ENCODE measurements around the gene HLA-G. TPM values are rescaled to one million over a fixed set of nuclear protein-coding genes. Genes with fewer than 3 reads are reported as not detected.

The HLA-G gene
- total RNA-seq, 1 experiment from 2014 or later: 0.50 TPM

DNA sequence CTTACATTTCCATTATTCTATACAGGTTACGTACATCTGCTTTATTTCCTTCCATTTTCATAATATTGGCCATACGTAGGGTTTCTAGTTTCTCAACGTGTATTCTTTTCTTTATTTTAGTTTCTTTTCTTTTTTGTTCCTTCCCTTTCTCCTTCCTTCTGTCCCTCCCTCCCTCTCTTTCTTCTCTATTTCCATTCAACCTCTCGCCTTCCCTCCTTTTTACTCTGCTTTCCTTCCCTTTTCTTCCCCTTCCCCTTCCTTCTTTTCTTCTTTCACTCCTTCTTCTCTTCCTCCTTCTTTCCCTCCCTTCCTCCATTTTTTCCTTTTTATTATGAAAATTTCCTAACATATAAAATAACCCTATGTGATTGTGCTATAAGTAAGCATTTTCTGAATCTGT, 8.7 kb upstream of the HLA-G start:
- intact Hi-C loops (cut with micrococcal nuclease; ENCODE audit: unreplicated experiment): no loop called here
- POLR2A ChIA-PET (ENCODE audit: unreplicated experiment): no interaction called here
- Histone ChIP-seq H3K4me2 (no peak overlapping the region), H2AFZ (no peak overlapping the region), H3K4me1 (replicated peaks; ENCODE audit: insufficient read depth) (peaks cover 4% of the 10 kb centered on the region), H3K27me3 (ENCODE audit: insufficient read depth, low read depth) (peaks cover 11% of the 10 kb centered on the region; the same call in 1 of the 2 replicates), H3K4me3 (no peak overlapping the region), H3K79me2 (ENCODE audit: low read depth) (no peaks in the 10 kb centered on the region), H3K9me2 (ENCODE audit: insufficient read depth) (no peaks in the 10 kb centered on the region), H3K36me3 (ENCODE audit: low read depth) (no peaks in the 10 kb centered on the region), H3K27ac (no peak overlapping the region), H3K9me3 (ENCODE audit: insufficient read depth, low read depth) (no peaks in the 10 kb centered on the region), H3F3A (ENCODE audit: insufficient read depth, low read depth) (no peaks in the 10 kb centered on the region), H4K20me1 (ENCODE audit: insufficient read depth) (no peaks in the 10 kb centered on the region)
- DNase-seq: no peak
- no TSS peak for BruUV-seq (replicated peaks)
- TF ChIP-seq EZH2 (IDR thresholded peaks at IDR 0.05; ENCODE audit: low read depth): no peak
- TF ChIP-seq, protein P1, sequence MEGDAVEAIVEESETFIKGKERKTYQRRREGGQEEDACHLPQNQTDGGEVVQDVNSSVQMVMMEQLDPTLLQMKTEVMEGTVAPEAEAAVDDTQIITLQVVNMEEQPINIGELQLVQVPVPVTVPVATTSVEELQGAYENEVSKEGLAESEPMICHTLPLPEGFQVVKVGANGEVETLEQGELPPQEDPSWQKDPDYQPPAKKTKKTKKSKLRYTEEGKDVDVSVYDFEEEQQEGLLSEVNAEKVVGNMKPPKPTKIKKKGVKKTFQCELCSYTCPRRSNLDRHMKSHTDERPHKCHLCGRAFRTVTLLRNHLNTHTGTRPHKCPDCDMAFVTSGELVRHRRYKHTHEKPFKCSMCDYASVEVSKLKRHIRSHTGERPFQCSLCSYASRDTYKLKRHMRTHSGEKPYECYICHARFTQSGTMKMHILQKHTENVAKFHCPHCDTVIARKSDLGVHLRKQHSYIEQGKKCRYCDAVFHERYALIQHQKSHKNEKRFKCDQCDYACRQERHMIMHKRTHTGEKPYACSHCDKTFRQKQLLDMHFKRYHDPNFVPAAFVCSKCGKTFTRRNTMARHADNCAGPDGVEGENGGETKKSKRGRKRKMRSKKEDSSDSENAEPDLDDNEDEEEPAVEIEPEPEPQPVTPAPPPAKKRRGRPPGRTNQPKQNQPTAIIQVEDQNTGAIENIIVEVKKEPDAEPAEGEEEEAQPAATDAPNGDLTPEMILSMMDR (conservative IDR thresholded peaks at IDR 0.05): no peak
- CTCF ChIA-PET: no interaction called here

DNA sequence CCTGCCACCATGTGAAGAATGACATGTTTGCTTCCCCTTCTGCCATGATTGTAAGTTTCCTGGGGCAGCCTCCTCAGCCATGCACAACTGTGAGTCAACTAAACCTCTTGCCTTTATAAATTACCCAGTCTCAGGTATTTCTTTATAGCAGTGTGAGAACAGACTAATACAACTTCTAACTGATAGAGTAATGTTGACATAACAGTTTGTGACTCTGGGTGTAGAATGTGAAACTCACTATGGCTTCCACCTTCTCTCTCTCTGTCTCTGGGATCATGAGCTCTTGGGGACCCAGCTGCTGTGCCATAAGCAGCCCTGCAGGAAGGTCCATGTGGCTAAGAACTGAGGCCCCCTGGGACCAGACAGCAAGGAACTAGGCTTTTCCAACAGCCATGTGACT, 3.5 kb upstream of the HLA-G start:
- Histone ChIP-seq H3K79me2 (ENCODE audit: low read depth) (no peaks in the 10 kb centered on the region), H3K4me3 (no peak overlapping the region), H3K4me2 (no peak overlapping the region), H3K4me1 (replicated peaks; ENCODE audit: insufficient read depth) (no peaks in the 10 kb centered on the region), H3K36me3 (ENCODE audit: low read depth) (no peaks in the 10 kb centered on the region), H3K27me3 (ENCODE audit: insufficient read depth, low read depth) (peaks cover 11% of the 10 kb centered on the region; the same call in 1 of the 2 replicates), H3K9me3 (ENCODE audit: insufficient read depth, low read depth) (no peaks in the 10 kb centered on the region), H4K20me1 (ENCODE audit: insufficient read depth) (no peaks in the 10 kb centered on the region), H3F3A (ENCODE audit: insufficient read depth, low read depth) (no peaks in the 10 kb centered on the region), H3K27ac (no peak overlapping the region), H2AFZ (no peak overlapping the region), H3K9me2 (ENCODE audit: insufficient read depth) (no peaks in the 10 kb centered on the region)
- POLR2A ChIA-PET (ENCODE audit: unreplicated experiment): no interaction called here
- TF ChIP-seq, protein P1 (conservative IDR thresholded peaks at IDR 0.05): no peak
- CTCF ChIA-PET: no interaction called here
- BruUV-seq (replicated peaks): no TSS peak
- intact Hi-C loops (cut with micrococcal nuclease; ENCODE audit: unreplicated experiment): no loop called here
- DNase-seq: no peak

DNA sequence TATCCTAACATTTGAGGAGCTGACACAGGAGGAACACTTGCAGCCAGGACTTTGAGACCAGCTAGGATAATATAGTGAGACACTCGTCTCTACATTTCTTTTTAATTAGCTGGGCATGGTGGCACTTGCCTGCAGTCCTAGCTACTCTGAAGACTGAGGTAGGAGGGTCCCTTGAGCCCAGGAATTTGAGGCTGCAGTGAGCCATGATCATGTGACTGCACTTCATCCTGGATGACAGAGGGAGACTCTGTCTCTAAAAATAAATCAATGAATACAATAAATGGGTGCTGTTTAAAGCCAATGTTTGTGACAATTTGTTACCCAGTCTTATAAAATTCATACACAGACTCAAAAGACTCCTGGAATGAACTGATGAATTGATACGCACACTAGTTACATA, 1.8 kb upstream of the HLA-G start:
- intact Hi-C loops (cut with micrococcal nuclease; ENCODE audit: unreplicated experiment): no loop called here
- ChIA-PET POLR2A (ENCODE audit: unreplicated experiment) (no interaction called here), CTCF (interaction anchor here (0.5 kb wide), 1 partner anchor 131 kb away, joined by 3 read pairs; no protein-coding TSS in a partner anchor)
- Histone ChIP-seq H3K4me2 (no peak overlapping the region), H3K4me3 (no peak overlapping the region), H3K9me2 (ENCODE audit: insufficient read depth) (no peaks in the 10 kb centered on the region), H3K36me3 (ENCODE audit: low read depth) (no peaks in the 10 kb centered on the region), H3K27me3 (ENCODE audit: insufficient read depth, low read depth) (peaks cover 11% of the 10 kb centered on the region; the same call in 1 of the 2 replicates), H2AFZ (no peak overlapping the region), H3F3A (ENCODE audit: insufficient read depth, low read depth) (no peaks in the 10 kb centered on the region), H3K79me2 (ENCODE audit: low read depth) (no peaks in the 10 kb centered on the region), H4K20me1 (ENCODE audit: insufficient read depth) (no peaks in the 10 kb centered on the region), H3K4me1 (replicated peaks; ENCODE audit: insufficient read depth) (no peaks in the 10 kb centered on the region), H3K9me3 (ENCODE audit: insufficient read depth, low read depth) (no peaks in the 10 kb centered on the region), H3K27ac (no peak overlapping the region)
- DNase-seq: no peak
- TF ChIP-seq, protein P1 (conservative IDR thresholded peaks at IDR 0.05): no peak
- no TSS peak for BruUV-seq (replicated peaks)
